Gastroesophageal sphincter (tissue), 4 donors: ENCODE results near the gene B3GNT5. TPM values are rescaled to one million over a fixed set of nuclear protein-coding genes. Genes with fewer than 3 reads are reported as not detected.

Experiments used
- ATAC-seq: fragments of 150-250 bp; one replicate; pipeline ENCODE4 v1.9.1; 2016; ENCODE audit warnings: mild to moderate bottlenecking, moderate library complexity
- H3K27ac ChIP-seq, 4 donors: fragments of 200-600 bp; sonication (generic) in 3 of 4; 1 replicate in 3 of 4; 2 replicates in 1 of 4; pipeline ENCODE4 v1.5.1; 2016 to 2019
- H3K27me3 ChIP-seq: fragments of 200-600 bp; sonication (generic); one replicate; pipeline ENCODE4 v1.5.1; 2019
- H3K36me3 ChIP-seq, 2 donors: fragments of 200-600 bp; sonication (generic); one replicate each; pipeline ENCODE4 v1.5.1; 2019; ENCODE audit warnings: control low read depth in 1 of 2
- H3K4me1 ChIP-seq, 3 donors: fragments of 200-600 bp; sonication (generic); 1 replicate in 2 of 3; 2 replicates in 1 of 3; pipeline ENCODE4 v1.5.1; 2016 to 2019; ENCODE audit warnings: control low read depth in 2 of 3
- H3K4me3 ChIP-seq, 2 donors: fragments of 200-600 bp; sonication (generic); one replicate each; pipeline ENCODE4 v1.5.1; 2019; ENCODE audit warnings: mild to moderate bottlenecking in 1 of 2, moderate library complexity in 1 of 2
- H3K9me3 ChIP-seq, 3 donors: fragments of 200-600 bp; sonication (generic); one replicate each; pipeline ENCODE4 v1.5.1; 2017 to 2019; ENCODE audit warnings: control low read depth in 2 of 3
- CTCF ChIP-seq, 4 experiments: fragments of 200-600 bp in 2 of 4; fragments of 450-650 bp in 2 of 4; sonication (generic) in 1 of 4; IDR thresholded peaks; one replicate each; pipeline ENCODE4 v1.5.1; 2017 to 2019; ENCODE audit warnings: antibody characterized with exemption in 4 of 4, mild to moderate bottlenecking in 2 of 4, moderate library complexity in 2 of 4
- EP300 ChIP-seq: sonication (generic); formaldehyde crosslinking; IDR thresholded peaks from one replicate; pipeline ENCODE4 v1.6.1; 2017; ENCODE audit warnings: antibody characterized with exemption, mild to moderate bottlenecking
- POLR2A ChIP-seq, 2 donors: fragments of 450-650 bp; IDR thresholded peaks; one replicate each; pipeline ENCODE4 v1.6.1; 2017; ENCODE audit warnings: antibody characterized with exemption in 2 of 2, mild to moderate bottlenecking in 2 of 2, moderate library complexity in 1 of 2
- POLR2AphosphoS5 ChIP-seq: sonication (generic); formaldehyde crosslinking; IDR thresholded peaks from one replicate; pipeline ENCODE4 v1.6.1; 2017; ENCODE audit warnings: antibody characterized with exemption
- WGBS, 2 donors: methylation state at CpG; one replicate each; pipeline ENCODE4 v1.1.5; 2018; ENCODE audit warnings: low coverage in 1 of 2; 5-methylcytosine and 5-hydroxymethylcytosine counted together
- total RNA-seq, 4 donors: library from RNA; depleted of rRNA; stranded (reverse); fragments of >200 nt; gene quantifications; one replicate each; pipeline ENCODE4 v1.1.0, GENCODE V29; 2016

The B3GNT5 gene
- total RNA-seq, 4 donors from 2014 or later: 5.0 to 9.2 (median 6.1) TPM

GRCh38 chr3:183269345-183269744 lies 16.3 kb downstream of the B3GNT5 start:
- Histone ChIP-seq H3K36me3 (peaks cover 0 to 4% of the 10 kb centered on the region in 2 donors), H3K9me3 (no peaks in the 10 kb centered on the region), H3K27me3 (no peaks in the 10 kb centered on the region), H3K27ac (no peak overlapping the region), H3K4me3 (no peak overlapping the region), H3K4me1 (no peaks in the 10 kb centered on the region)
- TF ChIP-seq POLR2A (IDR thresholded peaks at IDR 0.05) (no peak), POLR2AphosphoS5 (no peak), EP300 (no peak), CTCF (IDR thresholded peaks at IDR 0.05) (no peak)
- ATAC-seq: no peak
- 91 to 94% methylated on average over 5 to 13 of the region's 13 CpGs for WGBS, 2 donors

- no peak for TF ChIP-seq CTCF (IDR thresholded peaks at IDR 0.05)
- no peak for TF ChIP-seq POLR2AphosphoS5
- no peak for TF ChIP-seq POLR2A (IDR thresholded peaks at IDR 0.05)
- TF ChIP-seq EP300: no peak
- Histone ChIP-seq H3K27ac (no peak overlapping the region), H3K27me3 (no peaks in the 10 kb centered on the region), H3K36me3 (peaks cover 0 to 4% of the 10 kb centered on the region in 2 donors), H3K4me1 (no peaks in the 10 kb centered on the region), H3K4me3 (no peak overlapping the region), H3K9me3 (no peaks in the 10 kb centered on the region)
- 89 to 94% methylated on average over 5 to 7 of the region's 7 CpGs for WGBS, 2 donors
- no peak for ATAC-seq
Measured at GRCh38 chr3:183270344-183270743, 17.3 kb downstream of the B3GNT5 start.

GRCh38 chr3:183272142-183272541 lies 19.1 kb downstream of the B3GNT5 start:
- peaks cover 0 to 4% of the 10 kb centered on the region in 2 donors for H3K36me3 ChIP-seq
- H3K4me1 ChIP-seq: no peaks in the 10 kb centered on the region
- 94% methylated on average over 3 of the region's 3 CpGs for WGBS, 2 donors
- H3K27ac ChIP-seq: no peak overlapping the region
- H3K27me3 ChIP-seq: no peaks in the 10 kb centered on the region
- no peak overlapping the region for H3K4me3 ChIP-seq
- no peak for ATAC-seq
- TF ChIP-seq POLR2AphosphoS5 (no peak), CTCF (IDR thresholded peaks at IDR 0.05) (no peak), EP300 (no peak), POLR2A (IDR thresholded peaks at IDR 0.05) (no peak)
- no peaks in the 10 kb centered on the region for H3K9me3 ChIP-seq

GRCh38 chr3:183272791-183273190 lies 19.7 kb downstream of the B3GNT5 start:
- Histone ChIP-seq H3K27ac (no peak overlapping the region), H3K9me3 (no peaks in the 10 kb centered on the region), H3K4me1 (no peaks in the 10 kb centered on the region), H3K4me3 (no peak overlapping the region), H3K36me3 (peaks cover 0 to 4% of the 10 kb centered on the region in 2 donors), H3K27me3 (no peaks in the 10 kb centered on the region)
- no peak for TF ChIP-seq POLR2A (IDR thresholded peaks at IDR 0.05)
- TF ChIP-seq POLR2AphosphoS5: no peak
- ATAC-seq: no peak

GRCh38 chr3:183274609-183275008 lies 21.6 kb downstream of the B3GNT5 start:
- H3K9me3 ChIP-seq: no peaks in the 10 kb centered on the region
- no peaks in the 10 kb centered on the region for H3K4me1 ChIP-seq
- H3K27me3 ChIP-seq: no peaks in the 10 kb centered on the region
- H3K27ac ChIP-seq: no peak overlapping the region
- no peak overlapping the region for H3K4me3 ChIP-seq
- peaks cover 0 to 4% of the 10 kb centered on the region in 2 donors for H3K36me3 ChIP-seq
- ATAC-seq: no peak
- no peak for TF ChIP-seq POLR2AphosphoS5
- TF ChIP-seq POLR2A (IDR thresholded peaks at IDR 0.05): no peak
- TF ChIP-seq CTCF (IDR thresholded peaks at IDR 0.05): no peak
- TF ChIP-seq EP300: no peak
- WGBS, 2 donors: 90 to 97% methylated on average over 5 of the region's 5 CpGs
